ENCODE results near the gene CCDC150.

Gene CCDC150

DNA sequence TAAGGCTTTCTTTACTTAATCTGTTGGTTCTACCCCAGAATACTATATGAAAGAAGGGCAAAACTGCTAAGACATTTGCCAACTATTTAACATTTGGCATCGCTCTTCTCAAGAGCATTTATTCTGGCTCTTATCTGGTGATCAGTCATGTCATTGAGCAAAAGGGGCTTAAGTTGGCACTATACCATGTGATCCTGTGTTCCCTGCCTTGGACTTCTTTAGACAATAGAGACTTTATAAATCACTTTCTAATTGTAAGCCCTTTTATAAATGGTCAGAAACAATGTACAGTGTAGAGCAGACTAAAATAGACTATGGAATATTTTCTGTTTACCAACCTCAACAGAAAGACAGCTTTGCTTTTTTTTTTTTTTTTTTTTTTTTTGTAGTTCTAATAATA is 107.9 kb downstream of the CCDC150 start:
- H3K27ac ChIP-seq (ENCODE audit: low read depth, low read length) = no peak overlapping the region
- no peak overlapping the region for H3K4me3 ChIP-seq (ENCODE audit: low read length)
- 0 out of 2 replicates have a peak, but pooled peaks cover 3% of the 10 kb centered on the region for H3K4me1 ChIP-seq (ENCODE audit: control insufficient read depth, low read length)
- peaks cover 7% of the 10 kb centered on the region for H3K36me3 ChIP-seq (ENCODE audit: control insufficient read depth, low read length)
- H3K4me2 ChIP-seq (ENCODE audit: low read length) = no peak overlapping the region
- H3F3A ChIP-seq (ENCODE audit: control insufficient read depth, insufficient read depth) = no peaks in the 10 kb centered on the region
- no peaks in the 10 kb centered on the region for H3K9me2 ChIP-seq (replicated peaks; ENCODE audit: control insufficient read depth, low read length)
- no peaks in the 10 kb centered on the region for H3K9me3 ChIP-seq (ENCODE audit: control insufficient read depth, insufficient read depth, low read length)
- H3K79me2 ChIP-seq (ENCODE audit: control insufficient read depth, low read length) = no peaks in the 10 kb centered on the region
- H4K20me1 ChIP-seq (ENCODE audit: control insufficient read depth, insufficient read depth, low read depth, low read length) = no peaks in the 10 kb centered on the region
- no peaks in the 10 kb centered on the region for H3K27me3 ChIP-seq (ENCODE audit: control insufficient read depth, low read length)
- TF ChIP-seq EZH2phosphoT487 (IDR thresholded peaks at IDR 0.05; ENCODE audit: borderline replicate concordance, low read length) = no peak
- TF ChIP-seq, protein P1, sequence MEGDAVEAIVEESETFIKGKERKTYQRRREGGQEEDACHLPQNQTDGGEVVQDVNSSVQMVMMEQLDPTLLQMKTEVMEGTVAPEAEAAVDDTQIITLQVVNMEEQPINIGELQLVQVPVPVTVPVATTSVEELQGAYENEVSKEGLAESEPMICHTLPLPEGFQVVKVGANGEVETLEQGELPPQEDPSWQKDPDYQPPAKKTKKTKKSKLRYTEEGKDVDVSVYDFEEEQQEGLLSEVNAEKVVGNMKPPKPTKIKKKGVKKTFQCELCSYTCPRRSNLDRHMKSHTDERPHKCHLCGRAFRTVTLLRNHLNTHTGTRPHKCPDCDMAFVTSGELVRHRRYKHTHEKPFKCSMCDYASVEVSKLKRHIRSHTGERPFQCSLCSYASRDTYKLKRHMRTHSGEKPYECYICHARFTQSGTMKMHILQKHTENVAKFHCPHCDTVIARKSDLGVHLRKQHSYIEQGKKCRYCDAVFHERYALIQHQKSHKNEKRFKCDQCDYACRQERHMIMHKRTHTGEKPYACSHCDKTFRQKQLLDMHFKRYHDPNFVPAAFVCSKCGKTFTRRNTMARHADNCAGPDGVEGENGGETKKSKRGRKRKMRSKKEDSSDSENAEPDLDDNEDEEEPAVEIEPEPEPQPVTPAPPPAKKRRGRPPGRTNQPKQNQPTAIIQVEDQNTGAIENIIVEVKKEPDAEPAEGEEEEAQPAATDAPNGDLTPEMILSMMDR (IDR thresholded peaks at IDR 0.05; ENCODE audit: low read depth, low read length, poor library complexity, severe bottlenecking) = no peak

- TF ChIP-seq, protein P1 (IDR thresholded peaks at IDR 0.05; ENCODE audit: low read depth, low read length, poor library complexity, severe bottlenecking) = no peak
- TF ChIP-seq EZH2phosphoT487 (IDR thresholded peaks at IDR 0.05; ENCODE audit: borderline replicate concordance, low read length) = no peak
- Histone ChIP-seq H3K36me3 (ENCODE audit: control insufficient read depth, low read length) (peaks cover under 1% of the 10 kb centered on the region), H3K4me1 (ENCODE audit: control insufficient read depth, low read length) (0 out of 2 replicates have a peak, but pooled peaks cover 3% of the 10 kb centered on the region), H3K27me3 (ENCODE audit: control insufficient read depth, low read length) (no peaks in the 10 kb centered on the region), H3K4me2 (ENCODE audit: low read length) (no peak overlapping the region), H3K9me3 (ENCODE audit: control insufficient read depth, insufficient read depth, low read length) (no peaks in the 10 kb centered on the region), H4K20me1 (ENCODE audit: control insufficient read depth, insufficient read depth, low read depth, low read length) (no peaks in the 10 kb centered on the region), H3K79me2 (ENCODE audit: control insufficient read depth, low read length) (no peaks in the 10 kb centered on the region), H3F3A (ENCODE audit: control insufficient read depth, insufficient read depth) (no peaks in the 10 kb centered on the region), H3K9me2 (replicated peaks; ENCODE audit: control insufficient read depth, low read length) (no peaks in the 10 kb centered on the region), H3K27ac (ENCODE audit: low read depth, low read length) (no peak overlapping the region), H3K4me3 (ENCODE audit: low read length) (no peak overlapping the region)
Observed at GRCh38 chr2:196748123-196748522, 108.6 kb downstream of the CCDC150 start.

DNA sequence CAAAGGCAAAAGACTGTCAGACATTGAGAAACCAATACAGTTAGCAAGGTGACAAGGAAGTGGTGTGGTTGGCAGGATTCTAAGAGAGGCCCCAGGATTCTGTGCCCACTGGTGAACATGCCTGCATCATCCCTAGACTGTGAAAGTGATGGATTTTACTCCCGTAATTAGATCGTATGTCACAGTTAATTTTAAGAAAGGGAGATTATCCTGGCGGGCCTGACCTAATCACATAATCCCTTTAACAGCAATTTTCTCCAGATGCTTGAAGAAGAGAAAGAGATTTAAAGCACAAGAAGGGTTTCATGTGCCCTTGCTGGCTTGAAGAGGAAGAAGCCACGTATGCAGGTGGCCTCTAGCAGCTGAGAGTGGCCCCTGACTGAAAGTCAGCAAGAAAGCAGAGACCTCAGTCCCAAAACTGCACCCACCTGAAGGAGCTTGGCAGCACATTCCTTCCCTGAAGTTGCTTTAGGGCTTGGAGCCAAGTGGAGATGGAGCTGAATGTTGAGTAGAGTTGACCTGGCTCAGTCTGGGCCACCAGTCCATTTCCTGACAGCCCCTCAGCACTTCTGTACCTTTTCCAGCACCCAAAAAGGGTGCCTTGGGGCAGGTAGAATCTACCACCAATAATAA is 110.9 kb downstream of the CCDC150 start:
- Histone ChIP-seq H3K36me3 (ENCODE audit: control insufficient read depth, low read length) (no peaks in the 10 kb centered on the region), H3K4me3 (ENCODE audit: low read length) (no peak overlapping the region), H3K9me2 (replicated peaks; ENCODE audit: control insufficient read depth, low read length) (no peaks in the 10 kb centered on the region), H3K27me3 (ENCODE audit: control insufficient read depth, low read length) (no peaks in the 10 kb centered on the region), H3K79me2 (ENCODE audit: control insufficient read depth, low read length) (no peaks in the 10 kb centered on the region), H3K4me2 (ENCODE audit: low read length) (no peak overlapping the region), H3K9me3 (ENCODE audit: control insufficient read depth, insufficient read depth, low read length) (no peaks in the 10 kb centered on the region), H4K20me1 (ENCODE audit: control insufficient read depth, insufficient read depth, low read depth, low read length) (no peaks in the 10 kb centered on the region), H3K27ac (ENCODE audit: low read depth, low read length) (no peak overlapping the region), H3F3A (ENCODE audit: control insufficient read depth, insufficient read depth) (no peaks in the 10 kb centered on the region), H3K4me1 (ENCODE audit: control insufficient read depth, low read length) (0 out of 2 replicates have a peak, but pooled peaks cover 3% of the 10 kb centered on the region)
- no peak for TF ChIP-seq EZH2phosphoT487 (IDR thresholded peaks at IDR 0.05; ENCODE audit: borderline replicate concordance, low read length)
- TF ChIP-seq, protein P1 (IDR thresholded peaks at IDR 0.05; ENCODE audit: low read depth, low read length, poor library complexity, severe bottlenecking) = no peak

Data from DOHH2 (cell line).